Astrocyte (in vitro differentiated cells and primary cell): Measurements from ENCODE around the gene ZNF586. TPM values are rescaled to one million over a fixed set of nuclear protein-coding genes. Genes with fewer than 3 reads are reported as not detected.
A peak's percentile ranks its signal among the peaks of the same experiment; 100 is the strongest.

Experiments
- DNase-seq: peaks from one replicate; pipeline ENCODE4 v3.0.0-alpha.2; 2010; ENCODE audit warnings: low read depth
- FAIRE-seq: peaks from 2 replicates; lab custom pipeline; 2011; peaks lifted over from hg19 to GRCh38; lab: Jason Lieb, UNC
- H2AFZ ChIP-seq: 2 replicates; pipeline ENCODE4 v1.6.0; 2012; ENCODE audit warnings: low read depth, low read length, inconsistent platforms
- H3K27ac ChIP-seq: 2 replicates; pipeline ENCODE4 v1.5.1; 2011; ENCODE audit warnings: low read depth, low read length, inconsistent platforms
- H3K27me3 ChIP-seq: 2 replicates; pipeline ENCODE4 v1.6.0; 2011; ENCODE audit warnings: low read length, inconsistent platforms; ENCODE audit not compliant: insufficient read depth
- H3K36me3 ChIP-seq: 2 replicates; pipeline ENCODE4 v1.5.1; 2011; ENCODE audit warnings: low read length, inconsistent platforms; ENCODE audit not compliant: insufficient read depth
- H3K4me1 ChIP-seq: 2 replicates; pipeline ENCODE4 v1.5.1; 2011; ENCODE audit warnings: low read length, inconsistent platforms; ENCODE audit not compliant: insufficient read depth
- H3K4me2 ChIP-seq: 2 replicates; pipeline ENCODE4 v1.6.0; 2012; ENCODE audit warnings: low read length, inconsistent platforms
- H3K4me3 ChIP-seq: 2 replicates; pipeline ENCODE4 v1.5.1; 2011; ENCODE audit warnings: low read depth, mild to moderate bottlenecking, low read length, inconsistent platforms; ENCODE audit not compliant: insufficient read depth
- H3K79me2 ChIP-seq: 2 replicates; pipeline ENCODE4 v1.6.0; 2012; ENCODE audit warnings: mild to moderate bottlenecking, low read length, inconsistent platforms; ENCODE audit not compliant: insufficient read depth
- H3K9ac ChIP-seq: 2 replicates; pipeline ENCODE4 v1.6.0; 2012; ENCODE audit warnings: mild to moderate bottlenecking, low read length, inconsistent platforms
- H3K9me3 ChIP-seq: 2 replicates; pipeline ENCODE4 v1.5.1; 2012; ENCODE audit warnings: low read depth, mild to moderate bottlenecking, low read length, inconsistent platforms; ENCODE audit not compliant: insufficient read depth
- H4K20me1 ChIP-seq: 2 replicates; pipeline ENCODE4 v1.6.0; 2012; ENCODE audit warnings: low read length, inconsistent platforms; ENCODE audit not compliant: insufficient read depth
- H3K27ac Mint-ChIP-seq: one replicate; pipeline ENCODE4 v1.8.0; 2021; ENCODE audit warnings: mild to moderate bottlenecking, mixed read lengths; ENCODE audit not compliant: unreplicated experiment
- H3K27me3 Mint-ChIP-seq: one replicate; pipeline ENCODE4 v1.8.0; 2021; ENCODE audit warnings: low read depth, mixed read lengths; ENCODE audit not compliant: unreplicated experiment
- H3K36me3 Mint-ChIP-seq: one replicate; pipeline ENCODE4 v1.8.0; 2021; ENCODE audit warnings: low read depth, mixed read lengths; ENCODE audit not compliant: unreplicated experiment
- H3K4me1 Mint-ChIP-seq: one replicate; pipeline ENCODE4 v1.8.0; 2021; ENCODE audit warnings: low read depth, mixed read lengths; ENCODE audit not compliant: unreplicated experiment
- H3K4me3 Mint-ChIP-seq: one replicate; pipeline ENCODE4 v1.8.0; 2021; ENCODE audit warnings: mild to moderate bottlenecking, moderate library complexity, mixed read lengths; ENCODE audit not compliant: unreplicated experiment
- H3K9me3 Mint-ChIP-seq: one replicate; pipeline ENCODE4 v1.8.0; 2021; ENCODE audit warnings: mild to moderate bottlenecking, mixed read lengths; ENCODE audit not compliant: unreplicated experiment
- CTCF ChIP-seq: IDR thresholded peaks from 2 replicates; pipeline ENCODE4 v1.5.1; 2011; ENCODE audit warnings: low read depth, mild to moderate bottlenecking, inconsistent platforms, low read length, moderate library complexity; ENCODE audit not compliant: insufficient read depth
- EZH2 ChIP-seq: IDR thresholded peaks from 2 replicates; pipeline ENCODE4 v1.6.1; 2012; ENCODE audit warnings: mild to moderate bottlenecking, low read length, inconsistent platforms; ENCODE audit not compliant: insufficient read depth
- total RNA-seq: library from RNA; stranded (reverse); gene quantifications from 2 replicates; pipeline ENCODE4 v1.2.1, GENCODE V29; 2021

The ZNF586 gene
- total RNA-seq, 1 donor from 2014 or later, result 11.5 TPM

- Histone ChIP-seq H3K79me2 (peaks cover 78% of the 10 kb centered on the region), H3K9ac (no peak overlapping the region), H3K4me2 (peak overlapping the region; percentile 84), H3K9me3 (no peaks in the 10 kb centered on the region), H3K36me3 (peaks cover 2% of the 10 kb centered on the region), H3K4me3 (no peak overlapping the region), H4K20me1 (peaks cover 42% of the 10 kb centered on the region), H3K4me1 (no peaks in the 10 kb centered on the region), H2AFZ (no peak overlapping the region), H3K27me3 (no peaks in the 10 kb centered on the region), H3K27ac (no peak overlapping the region)
- H3K36me3 Mint-ChIP-seq, result peaks cover 13% of the 10 kb centered on the region
- FAIRE-seq (no peak), DNase-seq (peak; percentile 41)
- TF ChIP-seq CTCF, result no peak
- no peak for TF ChIP-seq EZH2
- peak overlapping the region; percentile 87 for H3K4me3 Mint-ChIP-seq
- H3K4me1 Mint-ChIP-seq, result peaks cover 29% of the 10 kb centered on the region
- H3K27ac Mint-ChIP-seq, result peak overlapping the region; percentile 87
- H3K9me3 Mint-ChIP-seq, result no peaks in the 10 kb centered on the region
- no peaks in the 10 kb centered on the region for H3K27me3 Mint-ChIP-seq
These were observed 59.8 kb downstream of the ZNF586 start for GRCh38 chr19:57829316-57829715.

- peak within 1 kb of the TSS; percentile 78 for H2AFZ ChIP-seq
- no peaks in the 10 kb centered on the region for H3K4me1 ChIP-seq
- H3K4me3 ChIP-seq, result peak within 1 kb of the TSS; percentile 61
- H3K9ac ChIP-seq, result peak within 1 kb of the TSS; percentile 72
- Mint-ChIP-seq H3K27me3 (no peaks in the 10 kb centered on the region), H3K36me3 (peaks cover 13% of the 10 kb centered on the region), H3K27ac (peak within 1 kb of the TSS; percentile 87), H3K4me3 (peak within 1 kb of the TSS; percentile 87), H3K4me1 (peaks cover 29% of the 10 kb centered on the region), H3K9me3 (no peaks in the 10 kb centered on the region)
- H3K36me3 ChIP-seq, result no peaks in the 10 kb centered on the region
- FAIRE-seq (peak; percentile 9), DNase-seq (peak; percentile 44)
- peaks cover 39% of the 10 kb centered on the region for H4K20me1 ChIP-seq
- no peaks in the 10 kb centered on the region for H3K9me3 ChIP-seq
- peak within 1 kb of the TSS; percentile 65 for H3K27ac ChIP-seq
- peaks cover 70% of the 10 kb centered on the region for H3K79me2 ChIP-seq
- H3K27me3 ChIP-seq, result no peaks in the 10 kb centered on the region
- peak within 1 kb of the TSS; percentile 84 for H3K4me2 ChIP-seq
- TF ChIP-seq EZH2 (no peak), CTCF (no peak)
These were observed 60.7 kb downstream of the ZNF586 start, which contains the start of gene ZNF587B for GRCh38 chr19:57830071-57830602. Gene ZNF587B (plus strand): TSS chr19:57830299. CDS start chr19:57830529, 230 bp downstream.

Other genes with a start within 250 kb of the ZNF586 start
- gene ZNF549, start 242.3 kb upstream of the ZNF586 start, total RNA-seq, result 6.7 and 7.3 TPM in 2 replicates
- 13.4 and 13.5 TPM in 2 replicates for gene ZNF550, start 209.8 kb upstream of the ZNF586 start, total RNA-seq
- gene ZNF416, start 190.8 kb upstream of the ZNF586 start, total RNA-seq, result 9.3 and 9.7 TPM in 2 replicates
- 8.7 and 8.9 TPM in 2 replicates for gene ZIK1, start 185.5 kb upstream of the ZNF586 start, total RNA-seq
- 3.5 and 4.7 TPM in 2 replicates for gene ZNF530, start 169.8 kb upstream of the ZNF586 start, total RNA-seq
- 30.5 and 32.3 TPM in 2 replicates for gene ZNF134, start 155.4 kb upstream of the ZNF586 start, total RNA-seq
- 18.2 and 21.9 TPM in 2 replicates for gene ZNF211, start 136.5 kb upstream of the ZNF586 start, total RNA-seq
- gene ZSCAN4, start 100.7 kb upstream of the ZNF586 start, total RNA-seq, result 0.43 and 1.2 TPM in 2 replicates
- 6.1 and 6.5 TPM in 2 replicates for gene ZNF551, start 87.7 kb upstream of the ZNF586 start, total RNA-seq
- gene ZNF154, start 60.5 kb upstream of the ZNF586 start, total RNA-seq, result 12.7 and 13.1 TPM in 2 replicates
- gene ZNF671, start 42.1 kb upstream of the ZNF586 start, total RNA-seq, result 8.0 and 8.2 TPM in 2 replicates
- gene ZNF776, start 22.9 kb upstream of the ZNF586 start, total RNA-seq, result 17.4 and 17.5 TPM in 2 replicates
- gene ZNF552, start 45.2 kb downstream of the ZNF586 start, total RNA-seq, result 7.2 and 9.6 TPM in 2 replicates
- 15.2 and 17.9 TPM in 2 replicates for gene ZNF587B, start 60.6 kb downstream of the ZNF586 start, total RNA-seq
- gene ZNF587, start 80.2 kb downstream of the ZNF586 start, total RNA-seq, result 36.7 and 37.4 TPM in 2 replicates
- 31.6 and 34.7 TPM in 2 replicates for gene ZNF814, start 119.4 kb downstream of the ZNF586 start, total RNA-seq
- gene ZNF417, start 146.9 kb downstream of the ZNF586 start, total RNA-seq, result 16.2 and 17.2 TPM in 2 replicates
- gene ZNF418, start 165.7 kb downstream of the ZNF586 start, total RNA-seq, result 5.5 and 10.4 TPM in 2 replicates
- 7.1 and 7.3 TPM in 2 replicates for gene ZNF256, start 178.0 kb downstream of the ZNF586 start, total RNA-seq
- gene C19orf18, start 204.9 kb downstream of the ZNF586 start, total RNA-seq, result 0.66 and 1.5 TPM in 2 replicates
- gene ZNF606, start 233.1 kb downstream of the ZNF586 start, total RNA-seq, result 13.5 and 14.3 TPM in 2 replicates